GM18505 (cell line): ENCODE results near the gene RASGEF1C.

Experiments used
- ATAC-seq: cut with Tn5 transposase; IDR thresholded peaks from one replicate; pipeline ENCODE4 v1.9.1; 2021; ENCODE audit not compliant: unreplicated experiment
- POLR2A ChIP-seq: IDR thresholded peaks from 4 replicates; pipeline ENCODE4 v1.6.1; 2011; ENCODE audit warnings: borderline replicate concordance; ENCODE audit not compliant: insufficient read depth, insufficient read length; ENCODE audit errors: extremely low read depth

Gene RASGEF1C

GRCh38 chr5:180079702-180080466, 129.1 kb downstream of the RASGEF1C start:
- no peak for TF ChIP-seq POLR2A

DNA sequence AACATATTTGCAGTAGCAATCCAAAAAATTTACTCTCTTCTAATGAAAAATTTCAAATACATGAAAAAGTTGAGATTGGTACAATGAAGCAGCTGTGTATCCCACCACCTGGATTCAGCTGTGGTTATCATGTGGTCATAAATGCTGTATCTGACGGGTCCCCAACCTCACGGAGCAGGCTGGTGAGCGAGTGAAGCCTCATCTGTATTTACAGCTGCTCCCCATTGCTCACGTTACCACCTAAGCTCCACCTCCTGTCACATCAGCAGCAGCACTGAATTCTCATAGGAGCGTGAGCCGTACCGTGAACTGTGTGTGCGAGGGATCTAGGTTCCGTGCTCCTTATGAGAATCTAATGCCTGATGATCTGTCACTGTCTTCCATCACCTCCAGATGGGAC, 130.7 kb downstream of the RASGEF1C start:
- no peak for TF ChIP-seq POLR2A

More at GRCh38 chr5:180079702-180080466, 129.1 kb downstream of the RASGEF1C start:
- no peak for ATAC-seq

DNA sequence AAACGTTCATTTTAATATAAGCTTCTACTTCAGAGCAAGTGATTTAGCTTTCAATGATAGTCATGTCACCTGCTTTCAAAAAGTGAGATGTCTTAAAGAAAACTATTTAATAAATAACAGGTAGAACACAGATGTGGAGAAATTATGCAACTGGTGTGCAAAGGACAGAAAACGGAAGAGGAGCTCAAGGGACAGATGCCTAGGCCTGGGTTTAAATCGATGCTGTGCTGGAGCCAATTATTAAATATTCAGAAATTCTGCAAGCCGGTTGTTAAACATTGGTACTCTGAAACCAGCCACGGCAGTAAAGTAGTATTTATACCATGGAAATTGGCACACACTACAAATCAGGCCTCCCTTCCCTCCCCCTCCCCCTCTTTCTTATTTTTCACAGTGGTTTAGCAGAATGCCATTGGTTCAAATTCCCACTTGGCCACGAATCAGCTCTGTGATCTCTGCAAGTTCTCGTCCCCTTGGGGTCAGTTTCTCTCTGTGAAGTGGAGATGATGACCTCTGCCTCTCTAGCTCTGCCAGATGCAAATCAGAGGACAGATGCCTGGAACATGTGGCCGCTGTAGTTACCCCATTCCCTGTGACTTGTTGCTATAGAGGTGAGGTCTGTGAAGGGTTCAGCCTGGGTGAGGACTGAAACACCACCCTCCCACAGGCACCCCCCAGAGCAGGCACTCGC, 131.3 kb downstream of the RASGEF1C start:
- TF ChIP-seq POLR2A: no peak
- no peak for ATAC-seq

More for the DNA sequence above, 130.7 kb downstream of the RASGEF1C start:
- no peak for ATAC-seq

DNA sequence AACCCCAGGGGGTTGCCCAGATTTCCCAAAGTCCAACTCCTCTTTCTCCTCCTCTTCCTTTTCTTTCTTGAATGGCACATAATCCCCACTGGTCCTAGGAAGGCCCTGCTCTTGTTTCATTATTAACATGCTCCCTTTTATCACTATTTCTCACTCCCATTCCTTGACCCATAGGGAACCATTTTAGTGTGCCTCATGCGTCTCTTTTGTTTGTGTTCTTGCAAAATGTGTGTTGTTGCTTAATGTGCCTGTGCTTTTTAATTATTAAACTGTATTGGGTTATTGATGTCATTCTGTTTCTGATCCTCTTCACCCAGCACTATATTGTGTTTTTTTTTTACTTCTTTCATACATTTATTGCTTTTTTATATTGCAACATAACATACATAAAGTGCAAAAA, 133.3 kb downstream of the RASGEF1C start:
- TF ChIP-seq POLR2A: no peak
- ATAC-seq: no peak

DNA sequence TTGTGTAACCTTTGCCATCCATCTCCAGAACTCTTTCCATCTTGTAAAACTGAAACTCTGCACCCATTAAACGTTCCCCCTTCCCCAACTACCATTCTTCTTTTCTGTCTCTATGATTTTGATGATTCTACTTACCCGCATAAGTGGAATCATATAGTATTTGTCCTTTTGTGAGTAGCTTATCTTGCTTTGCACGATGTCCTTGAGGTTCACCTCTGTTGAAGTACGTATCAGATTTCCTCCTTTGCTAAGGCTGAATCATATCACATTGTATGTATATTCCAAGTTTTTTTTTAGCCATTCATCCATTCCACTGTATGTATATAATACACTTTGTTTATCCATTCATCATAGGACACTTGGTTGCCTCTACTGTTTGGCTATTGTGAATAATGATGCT, 134.5 kb downstream of the RASGEF1C start:
- TF ChIP-seq POLR2A: no peak
- no peak for ATAC-seq

- no peak for ATAC-seq
- TF ChIP-seq POLR2A: no peak
Measured at GRCh38 chr5:180072556-180072955, 136.5 kb downstream of the RASGEF1C start.

DNA sequence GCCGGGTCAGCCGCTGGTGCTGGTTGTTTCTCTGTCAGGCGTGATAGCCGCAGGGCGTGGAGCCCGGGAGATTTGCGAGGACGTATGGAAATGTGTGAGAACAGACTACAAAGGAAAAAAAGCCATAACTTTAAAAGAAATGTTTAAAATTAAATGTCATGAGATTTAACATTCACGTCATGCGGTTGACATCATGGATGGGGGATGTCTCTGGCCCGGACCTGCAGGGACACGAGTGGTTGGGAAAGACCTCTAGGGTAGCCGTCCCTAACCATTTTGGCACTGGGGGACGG, 136.8 kb downstream of the RASGEF1C start:
- ATAC-seq: no peak
- no peak for TF ChIP-seq POLR2A

GRCh38 chr5:180071531-180072255, 137.3 kb downstream of the RASGEF1C start, which contains the start of gene RNF130:
TSS of gene RNF130 (minus strand) at chr5:180071759. CDS start at chr5:180071702, 57 bp downstream.
- TF ChIP-seq POLR2A: peak; percentile 57
- peak; percentile 52 for ATAC-seq

- no peak for TF ChIP-seq POLR2A
- peak; percentile 15 for ATAC-seq
Measured at GRCh38 chr5:180070756-180071530, 138.1 kb downstream of the RASGEF1C start.

DNA sequence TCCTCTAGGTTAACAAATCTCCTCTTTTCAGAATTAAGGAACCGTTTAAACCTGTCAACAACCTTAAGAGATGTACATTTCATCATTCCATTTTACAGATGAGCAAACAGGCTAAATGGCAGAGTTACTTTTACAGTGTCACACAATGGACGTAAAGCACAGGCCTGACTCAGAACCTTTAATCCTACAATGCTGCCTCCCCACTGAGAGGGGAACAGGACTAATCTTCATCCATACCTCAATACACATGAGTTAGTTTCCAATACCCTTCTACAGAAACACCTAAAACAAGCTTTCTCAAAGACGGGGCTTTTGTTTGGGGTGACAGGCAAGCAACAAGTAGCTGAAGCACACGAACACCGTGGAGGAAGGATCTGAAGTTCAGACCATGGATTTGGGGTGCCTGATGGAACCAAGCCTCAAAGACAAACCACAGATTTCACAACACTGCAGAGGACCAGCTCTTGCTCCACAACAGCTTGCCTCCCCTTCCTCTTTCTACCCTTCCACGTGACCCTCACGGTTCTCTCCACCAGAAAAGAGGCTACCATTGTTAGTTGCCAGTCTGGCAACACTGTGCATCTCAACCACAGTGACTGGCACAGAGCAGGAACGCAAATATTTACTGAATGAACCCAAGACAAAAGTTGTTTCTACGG, 139.3 kb downstream of the RASGEF1C start:
- TF ChIP-seq POLR2A: no peak
- no peak for ATAC-seq

DNA sequence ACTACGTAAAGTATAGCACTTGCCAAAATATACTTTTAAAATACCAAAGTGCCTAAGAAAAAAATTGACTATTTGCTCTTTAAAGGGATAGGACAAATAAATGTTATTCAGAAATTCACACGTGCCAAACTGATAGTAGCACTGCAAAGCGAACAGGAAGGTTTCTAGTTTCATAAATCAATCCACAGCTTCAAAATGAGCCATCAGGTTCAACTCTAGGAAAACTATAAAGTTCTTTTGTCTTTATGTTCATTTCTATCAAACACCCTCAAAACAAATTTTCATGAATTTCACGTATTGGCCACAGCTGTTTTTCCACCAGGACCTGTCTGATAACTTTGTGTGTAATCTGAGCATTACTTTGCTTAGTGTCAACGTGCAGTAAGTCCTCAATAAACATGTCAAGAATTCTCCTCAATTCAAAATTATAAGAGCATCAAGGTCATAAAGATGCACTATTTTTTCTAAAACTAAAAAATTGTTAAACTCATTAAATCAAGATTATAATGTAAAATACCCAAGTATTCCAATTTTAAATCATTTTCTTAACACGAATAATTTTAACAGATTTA, 140.4 kb downstream of the RASGEF1C start:
- TF ChIP-seq POLR2A: no peak
- ATAC-seq: no peak

DNA sequence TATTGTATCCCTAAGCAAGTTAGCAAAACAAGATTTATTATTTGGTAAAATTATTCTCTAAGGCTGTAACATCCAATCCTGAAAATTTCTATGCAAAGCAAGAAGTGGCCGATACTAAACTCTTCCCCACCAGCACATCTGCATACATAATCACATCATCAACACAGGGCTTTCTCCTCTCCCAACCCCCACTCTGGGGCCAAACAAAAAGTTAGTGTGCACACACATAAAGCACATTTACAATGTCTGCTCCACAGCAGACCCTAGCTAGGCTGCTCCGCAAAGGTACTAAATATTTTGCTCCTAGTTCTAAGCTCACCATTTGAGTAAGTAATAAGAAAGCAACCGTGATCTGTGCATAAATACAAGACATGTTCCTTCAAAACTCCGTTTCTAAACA, 141.0 kb downstream of the RASGEF1C start:
- no peak for TF ChIP-seq POLR2A
- no peak for ATAC-seq
